NT2/D1 (cell line): ENCODE measurements around the gene DLG4.

Experiments used
- DNase-seq: peaks from one replicate; pipeline ENCODE4 v3.0.0-alpha.2; 2011; ENCODE audit warnings: low read depth, low spot score
- H3K27me3 ChIP-seq: 2 replicates; pipeline ENCODE4 v1.6.0; 2011; ENCODE audit warnings: mild to moderate bottlenecking; ENCODE audit not compliant: insufficient read length, insufficient read depth
- H3K36me3 ChIP-seq: 2 replicates; pipeline ENCODE4 v1.6.1; 2011; ENCODE audit warnings: mild to moderate bottlenecking, low read length, mixed read lengths; ENCODE audit not compliant: insufficient read depth, insufficient read length
- H3K4me1 ChIP-seq: 2 replicates; pipeline ENCODE4 v1.5.1; 2011; ENCODE audit not compliant: insufficient read depth, insufficient read length
- H3K4me3 ChIP-seq: 2 replicates; pipeline ENCODE4 v1.5.1; 2011; ENCODE audit warnings: low read depth; ENCODE audit not compliant: insufficient read length
- H3K9ac ChIP-seq: 2 replicates; pipeline ENCODE4 v1.6.0; 2011; ENCODE audit warnings: low read depth; ENCODE audit not compliant: insufficient read length
- H3K9me3 ChIP-seq: 2 replicates; pipeline ENCODE4 v1.5.1; 2011; ENCODE audit warnings: mild to moderate bottlenecking, low read length; ENCODE audit not compliant: insufficient read depth
- SUZ12 ChIP-seq: IDR thresholded peaks from 2 replicates; pipeline ENCODE4 v1.6.1; 2011; ENCODE audit not compliant: insufficient read length, insufficient read depth; ENCODE audit errors: extremely low read depth
- YY1 ChIP-seq: IDR thresholded peaks from 2 replicates; pipeline ENCODE4 v1.6.1; 2011; ENCODE audit not compliant: insufficient read length, insufficient read depth
- ZNF274 ChIP-seq: IDR thresholded peaks from 2 replicates; pipeline ENCODE4 v1.6.1; 2011; ENCODE audit warnings: mild to moderate bottlenecking, low read depth, low read length

The DLG4 gene

DNA sequence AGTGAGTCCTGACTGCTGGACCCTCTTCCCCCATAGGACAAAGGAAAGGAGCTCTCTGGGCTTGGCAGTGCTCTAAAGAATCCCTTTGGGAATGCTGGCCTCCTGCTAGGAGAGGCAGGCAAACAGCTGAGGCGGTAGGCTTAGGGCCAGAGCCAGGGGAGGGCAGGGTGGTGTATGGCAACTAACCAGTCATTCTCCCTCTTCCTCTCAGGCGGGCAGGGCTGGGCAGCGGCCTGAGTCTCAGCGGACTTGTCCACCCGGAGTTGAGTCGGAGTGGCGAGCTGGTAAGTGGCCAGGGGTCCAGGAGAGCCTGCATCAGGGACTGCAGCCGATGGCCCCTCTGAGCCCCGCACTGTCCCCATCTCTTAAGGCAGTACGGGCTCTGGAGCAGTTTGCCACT is 4.5 kb upstream of the DLG4 start:
- peaks cover 22% of the 10 kb centered on the region for H3K4me1 ChIP-seq
- no peak for TF ChIP-seq YY1
- no peak for TF ChIP-seq SUZ12
- no peak for TF ChIP-seq ZNF274
- no peak overlapping the region for H3K4me3 ChIP-seq
- DNase-seq: no peak
- peaks cover 81% of the 10 kb centered on the region for H3K36me3 ChIP-seq
- no peaks in the 10 kb centered on the region for H3K9me3 ChIP-seq
- no peaks in the 10 kb centered on the region for H3K27me3 ChIP-seq
- no peak overlapping the region for H3K9ac ChIP-seq

DNA sequence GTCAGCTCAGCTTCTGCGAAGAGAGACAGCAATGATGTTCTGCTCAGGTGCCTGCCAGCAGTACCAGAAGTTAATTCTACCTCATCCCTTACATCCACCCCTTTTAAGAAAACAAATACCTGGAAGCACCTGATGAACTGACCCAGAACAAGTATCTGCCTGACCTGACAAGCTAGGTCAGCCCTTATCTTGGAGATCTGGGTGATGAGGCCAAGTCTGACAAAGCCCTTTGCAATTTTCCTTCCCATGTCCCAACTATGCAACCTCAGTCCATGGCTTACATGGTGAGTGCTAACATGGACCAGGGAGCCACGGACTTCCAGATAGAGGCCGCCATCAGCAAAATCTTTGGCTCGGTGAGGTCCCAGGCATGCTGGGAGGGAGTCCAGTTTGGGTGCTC is 3.7 kb upstream of the DLG4 start:
- TF ChIP-seq SUZ12 (no peak), ZNF274 (no peak), YY1 (no peak)
- Histone ChIP-seq H3K4me3 (no peak overlapping the region), H3K27me3 (no peaks in the 10 kb centered on the region), H3K4me1 (peaks cover 24% of the 10 kb centered on the region), H3K36me3 (peaks cover 74% of the 10 kb centered on the region), H3K9me3 (no peaks in the 10 kb centered on the region), H3K9ac (no peak overlapping the region)
- no peak for DNase-seq

DNA sequence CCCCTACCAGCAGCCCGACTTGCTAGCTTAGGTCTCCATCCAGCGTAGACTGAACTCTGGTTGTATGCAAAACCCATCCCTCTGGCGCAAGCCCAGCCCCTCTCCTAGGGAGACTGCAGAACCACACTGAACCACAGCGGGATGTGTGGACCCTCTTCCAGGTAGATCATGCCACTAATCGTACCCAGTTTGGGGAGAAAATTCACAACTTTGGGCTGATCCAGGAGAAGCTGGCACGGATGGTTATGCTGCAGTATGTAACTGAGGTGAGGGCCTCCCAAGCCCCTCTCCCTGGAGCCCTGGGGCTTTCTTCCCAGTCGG is 3.3 kb upstream of the DLG4 start:
- Histone ChIP-seq H3K36me3 (peaks cover 71% of the 10 kb centered on the region), H3K4me3 (no peak overlapping the region), H3K9ac (no peak overlapping the region), H3K27me3 (no peaks in the 10 kb centered on the region), H3K4me1 (peaks cover 25% of the 10 kb centered on the region), H3K9me3 (no peaks in the 10 kb centered on the region)
- DNase-seq: no peak
- no peak for TF ChIP-seq SUZ12
- no peak for TF ChIP-seq YY1
- no peak for TF ChIP-seq ZNF274

DNA sequence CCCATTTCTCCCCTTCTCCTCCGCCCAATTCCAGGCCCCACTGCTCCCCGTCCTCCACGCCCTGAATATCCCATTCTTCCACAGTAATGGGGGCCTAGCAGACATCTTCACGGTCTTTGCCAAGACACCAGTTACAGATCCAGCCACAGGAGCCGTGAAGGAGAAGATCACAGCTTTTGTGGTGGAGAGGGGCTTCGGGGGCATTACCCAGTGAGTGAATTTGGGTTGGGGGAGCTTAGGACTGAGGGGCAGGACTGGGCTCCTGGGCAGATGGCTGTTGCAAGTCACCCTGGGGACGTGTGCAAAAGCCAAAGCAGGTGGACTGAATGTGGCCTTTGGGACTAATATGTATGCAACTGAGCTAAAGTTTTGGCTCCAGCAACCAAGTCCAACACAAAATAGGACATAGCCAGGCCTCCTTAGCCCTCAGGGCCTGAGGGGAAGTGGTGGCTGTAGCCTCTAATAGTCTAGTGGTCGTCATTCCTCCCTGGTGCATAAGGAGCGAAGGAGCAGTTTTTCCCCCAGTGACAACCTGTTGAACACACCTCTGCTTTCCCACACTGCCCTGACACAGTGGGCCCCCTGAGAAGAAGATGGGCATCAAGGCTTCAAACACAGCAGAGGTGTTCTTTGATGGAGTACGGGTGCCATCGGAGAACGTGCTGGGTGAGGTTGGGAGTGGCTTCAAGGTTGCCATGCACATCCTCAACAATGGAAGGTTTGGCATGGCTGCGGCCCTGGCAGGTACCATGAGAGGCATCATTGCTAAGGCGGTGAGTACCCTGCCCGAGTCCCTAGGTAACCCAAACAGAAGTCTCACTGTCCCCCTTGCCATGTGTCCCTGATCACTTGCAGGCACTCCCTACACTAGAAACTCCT is 2.7 kb upstream of the DLG4 start:
- DNase-seq: no peak
- peaks cover 66% of the 10 kb centered on the region for H3K36me3 ChIP-seq
- no peak overlapping the region for H3K9ac ChIP-seq
- H3K27me3 ChIP-seq: no peaks in the 10 kb centered on the region
- H3K4me1 ChIP-seq: peaks cover 26% of the 10 kb centered on the region
- no peak overlapping the region for H3K4me3 ChIP-seq
- H3K9me3 ChIP-seq: no peaks in the 10 kb centered on the region
- TF ChIP-seq SUZ12 (no peak), ZNF274 (no peak), YY1 (no peak)

DNA sequence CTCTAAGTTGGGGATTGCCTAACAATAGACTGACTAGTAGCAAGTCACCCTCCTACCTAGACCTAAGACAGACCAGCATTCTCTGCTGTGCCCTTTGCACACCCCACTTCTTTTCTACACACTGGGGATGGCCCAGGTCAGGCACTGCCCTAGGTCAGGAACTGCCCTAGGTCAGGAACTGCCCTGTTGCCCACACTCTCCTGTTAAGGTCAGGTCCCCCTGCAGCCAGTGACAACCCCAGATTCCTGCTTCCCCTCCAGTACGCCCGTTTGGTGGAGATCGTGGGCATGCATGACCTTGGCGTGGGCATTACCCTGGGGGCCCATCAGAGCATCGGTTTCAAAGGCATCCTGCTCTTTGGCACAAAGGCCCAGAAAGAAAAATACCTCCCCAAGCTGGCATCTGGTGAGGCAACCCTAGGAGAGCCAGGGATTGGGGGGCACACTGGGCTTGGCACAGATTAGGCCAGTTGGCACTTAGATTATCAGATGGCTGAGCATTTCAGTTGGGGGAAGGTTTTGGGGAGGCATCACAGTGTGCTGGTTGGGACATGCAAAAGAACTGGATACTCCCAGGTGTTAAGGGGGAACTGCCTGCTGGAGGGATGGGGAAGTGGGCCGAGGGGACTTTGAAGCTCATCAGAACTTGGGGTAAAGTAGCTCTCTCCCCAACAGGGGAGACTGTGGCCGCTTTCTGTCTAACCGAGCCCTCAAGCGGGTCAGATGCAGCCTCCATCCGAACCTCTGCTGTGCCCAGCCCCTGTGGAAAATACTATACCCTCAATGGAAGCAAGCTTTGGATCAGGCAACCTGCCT is 1.8 kb upstream of the DLG4 start:
- no peak for TF ChIP-seq SUZ12
- TF ChIP-seq ZNF274: no peak
- no peak for TF ChIP-seq YY1
- no peaks in the 10 kb centered on the region for H3K27me3 ChIP-seq
- peaks cover 26% of the 10 kb centered on the region for H3K4me1 ChIP-seq
- peak overlapping the region; percentile 92 for H3K9ac ChIP-seq
- no peak overlapping the region for H3K4me3 ChIP-seq
- no peak for DNase-seq
- H3K9me3 ChIP-seq: no peaks in the 10 kb centered on the region
- H3K36me3 ChIP-seq: peaks cover 58% of the 10 kb centered on the region

DNA sequence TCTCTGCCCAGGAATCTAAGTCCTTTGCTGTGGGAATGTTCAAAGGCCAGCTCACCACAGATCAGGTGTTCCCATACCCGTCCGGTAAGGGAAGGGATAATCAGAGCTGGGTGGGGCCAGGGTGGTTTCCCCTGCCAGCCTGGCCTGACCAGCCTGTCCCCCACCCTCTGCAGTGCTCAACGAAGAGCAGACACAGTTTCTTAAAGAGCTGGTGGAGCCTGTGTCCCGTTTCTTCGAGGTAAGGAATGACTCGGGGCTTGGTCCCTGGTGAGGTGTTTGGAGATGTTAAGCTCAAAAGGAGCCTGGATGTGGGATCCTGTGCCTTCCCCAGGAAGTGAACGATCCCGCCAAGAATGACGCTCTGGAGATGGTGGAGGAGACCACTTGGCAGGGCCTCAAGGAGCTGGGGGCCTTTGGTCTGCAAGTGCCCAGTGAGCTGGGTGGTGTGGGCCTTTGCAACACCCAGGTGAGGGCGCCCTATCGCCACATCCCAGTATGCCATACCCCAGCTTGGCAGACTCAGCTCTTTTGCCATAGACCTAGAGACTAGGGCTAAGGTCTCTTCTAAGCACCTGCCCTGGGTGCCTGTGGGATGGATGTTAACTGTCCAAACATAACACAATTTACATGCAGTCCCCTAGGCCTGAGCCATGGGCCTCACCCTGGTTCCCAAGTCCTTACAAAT is 1.1 kb upstream of the DLG4 start:
- Histone ChIP-seq H3K4me1 (peaks cover 26% of the 10 kb centered on the region), H3K36me3 (peaks cover 50% of the 10 kb centered on the region), H3K27me3 (no peaks in the 10 kb centered on the region), H3K9me3 (no peaks in the 10 kb centered on the region), H3K9ac (peak overlapping the region; percentile 92), H3K4me3 (peak overlapping the region; percentile 82)
- TF ChIP-seq ZNF274 (no peak), SUZ12 (no peak), YY1 (no peak)
- no peak for DNase-seq

DNA sequence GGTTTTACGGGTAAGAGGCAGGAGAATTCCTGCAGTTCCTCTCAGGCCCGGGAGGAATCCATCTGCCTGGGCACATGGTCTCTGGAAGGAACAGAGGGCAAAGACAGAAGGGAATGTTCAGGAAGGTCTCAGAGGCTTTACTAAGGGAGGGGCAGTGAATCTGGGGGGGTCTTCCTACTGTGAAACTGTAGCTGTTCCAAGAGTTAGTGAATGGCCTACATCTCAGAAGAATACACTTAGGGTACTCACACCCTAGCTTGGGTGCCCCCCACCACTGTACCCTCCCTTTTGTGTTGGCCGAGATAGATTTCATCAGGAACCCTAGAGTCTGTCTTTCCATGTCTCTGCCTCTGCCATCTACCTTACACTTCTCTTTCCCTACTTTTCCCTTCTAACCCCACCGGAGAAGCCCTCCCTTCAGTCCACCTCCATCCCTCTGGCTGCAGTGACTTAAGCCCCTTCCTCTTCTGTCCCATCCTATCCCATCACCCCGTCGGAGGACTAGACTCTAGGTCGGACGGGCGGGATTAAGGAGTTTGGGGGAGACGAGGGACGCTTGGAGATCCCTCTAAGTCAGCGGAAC is 316 bp downstream of the DLG4 start:
- Histone ChIP-seq H3K4me1 (peaks cover 23% of the 10 kb centered on the region), H3K4me3 (peak overlapping the region; percentile 82), H3K36me3 (peaks cover 38% of the 10 kb centered on the region), H3K9me3 (no peaks in the 10 kb centered on the region), H3K27me3 (no peaks in the 10 kb centered on the region), H3K9ac (peak overlapping the region; percentile 92)
- TF ChIP-seq YY1 (no peak), SUZ12 (no peak), ZNF274 (no peak)
- DNase-seq: no peak
